ENCODE results near the gene CMTM8.
"Not testable (repeated sequence)": the region's sequence is repeated elsewhere in the genome, so short reads cannot be mapped to it uniquely, and the experiment has no call there.

CMTM8 gene

GRCh38 chr3:32238453-32239306, at the start of gene CMTM8:
Gene CMTM8 (plus strand): TSS chr3:32238680. CDS start chr3:32238973, 293 bp downstream.
- peak; percentile 22 for DNase-seq

GRCh38 chr3:32189693-32190092, 48.8 kb upstream of the CMTM8 start:
- DNase-seq = no peak

- not testable (repeated sequence) for DNase-seq
Measured at GRCh38 chr3:32190556-32190955, 47.9 kb upstream of the CMTM8 start.

- no peak for DNase-seq
Measured at GRCh38 chr3:32193101-32193500, 45.4 kb upstream of the CMTM8 start.

GRCh38 chr3:32194653-32195052, 43.8 kb upstream of the CMTM8 start:
- DNase-seq = no peak

GRCh38 chr3:32195995-32196540, 42.4 kb upstream of the CMTM8 start:
- peak; percentile 36 for DNase-seq

GRCh38 chr3:32197991-32198390, 40.5 kb upstream of the CMTM8 start:
- DNase-seq = no peak

- DNase-seq = no peak
Measured at GRCh38 chr3:32198714-32199113, 39.8 kb upstream of the CMTM8 start.

- no peak for DNase-seq
Measured at GRCh38 chr3:32200490-32200889, 38.0 kb upstream of the CMTM8 start.

- no peak for DNase-seq
Measured at GRCh38 chr3:32200992-32201758, 37.3 kb upstream of the CMTM8 start.

- DNase-seq = no peak
Measured at GRCh38 chr3:32202496-32202895, 36.0 kb upstream of the CMTM8 start.

- no peak for DNase-seq
Measured at GRCh38 chr3:32203854-32204253, 34.6 kb upstream of the CMTM8 start.

- DNase-seq = no peak
Measured at GRCh38 chr3:32208447-32208846, 30.0 kb upstream of the CMTM8 start.

GRCh38 chr3:32215185-32215584, 23.3 kb upstream of the CMTM8 start:
- DNase-seq = no peak

GRCh38 chr3:32216172-32216783, 22.2 kb upstream of the CMTM8 start:
- no peak for DNase-seq

- DNase-seq = no peak
Measured at GRCh38 chr3:32217339-32217738, 21.1 kb upstream of the CMTM8 start.

- DNase-seq = no peak
Measured at GRCh38 chr3:32219537-32219936, 18.9 kb upstream of the CMTM8 start.

GRCh38 chr3:32220006-32220405, 18.5 kb upstream of the CMTM8 start:
- no peak for DNase-seq

GRCh38 chr3:32222950-32223349, 15.5 kb upstream of the CMTM8 start:
- no peak for DNase-seq

GRCh38 chr3:32224016-32224516, 14.4 kb upstream of the CMTM8 start:
- no peak for DNase-seq

- DNase-seq = no peak
Measured at GRCh38 chr3:32226875-32227500, 11.5 kb upstream of the CMTM8 start.

GRCh38 chr3:32228743-32229142, 9.7 kb upstream of the CMTM8 start:
- not testable (repeated sequence) for DNase-seq

GRCh38 chr3:32229565-32229964, 8.9 kb upstream of the CMTM8 start:
- DNase-seq = no peak
